SK-N-SH treated with all-trans-retinoic acid at 6 μM for 48 hours (cell line): ENCODE data around the gene TNFRSF25.

Source experiments
- ARNTL ChIP-seq: fragments of 450-650 bp; formaldehyde crosslinking; IDR thresholded peaks from 2 replicates; pipeline ENCODE4 v1.5.0; 2020; ENCODE audit warnings: low read depth, mild to moderate bottlenecking, moderate library complexity, borderline replicate concordance
- BACH2 ChIP-seq: fragments of 250-450 bp; sonication (Bioruptor Pico); IDR thresholded peaks from 2 replicates; pipeline ENCODE4 v1.9.0; 2021; ENCODE audit warnings: mild to moderate bottlenecking, borderline replicate concordance
- CSDC2 ChIP-seq: fragments of 250-450 bp; sonication (Bioruptor Pico); IDR thresholded peaks from 2 replicates; pipeline ENCODE4 v1.5.0; 2020; ENCODE audit warnings: mild to moderate bottlenecking, moderate library complexity
- ESRRG ChIP-seq: fragments of 250-450 bp; sonication (Bioruptor Pico); IDR thresholded peaks from 2 replicates; pipeline ENCODE4 v1.6.1; 2021; ENCODE audit warnings: mild to moderate bottlenecking
- OSR1 ChIP-seq: fragments of 250-450 bp; sonication (Bioruptor Pico); IDR thresholded peaks from 2 replicates; pipeline ENCODE4 v1.8.0; 2022; ENCODE audit warnings: moderate library complexity, mild to moderate bottlenecking, inconsistent platforms
- RARB ChIP-seq: fragments of 250-450 bp; sonication (Bioruptor Pico); IDR thresholded peaks from 2 replicates; pipeline ENCODE4 v1.8.0; 2021; ENCODE audit warnings: mild to moderate bottlenecking, moderate library complexity
- SNAI2 ChIP-seq: fragments of 250-450 bp; sonication (Bioruptor Pico); IDR thresholded peaks from 2 replicates; pipeline ENCODE4 v1.5.0; 2020; ENCODE audit warnings: mild to moderate bottlenecking, moderate library complexity
- TOX ChIP-seq: fragments of 250-450 bp; sonication (Bioruptor Pico); IDR thresholded peaks from 2 replicates; pipeline ENCODE4 v1.8.0; 2021; ENCODE audit warnings: mild to moderate bottlenecking, moderate library complexity, borderline replicate concordance
- ZFP3 ChIP-seq: fragments of 250-450 bp; sonication (Bioruptor Pico); IDR thresholded peaks from 2 replicates; pipeline ENCODE4 v1.5.0; 2020; ENCODE audit warnings: mild to moderate bottlenecking, moderate library complexity
- ZFP30 ChIP-seq: fragments of 450-650 bp; formaldehyde crosslinking; IDR thresholded peaks from 2 replicates; pipeline ENCODE4 v1.5.0; 2022; ENCODE audit warnings: mild to moderate bottlenecking, moderate library complexity
- ZNF565 ChIP-seq: fragments of 450-650 bp; formaldehyde crosslinking; conservative IDR thresholded peaks from 2 replicates; pipeline ENCODE4 v1.5.0; 2020; ENCODE audit warnings: low read depth, mild to moderate bottlenecking, moderate library complexity
- ZNF70 ChIP-seq: fragments of 450-650 bp; formaldehyde crosslinking; IDR thresholded peaks from 2 replicates; pipeline ENCODE4 v1.5.0; 2020; ENCODE audit warnings: mild to moderate bottlenecking, moderate library complexity
- TF ChIP-seq, protein P1 (sequence below): fragments of 250-450 bp; sonication (Bioruptor Pico); IDR thresholded peaks from 2 replicates; pipeline ENCODE4 v1.8.0; 2020; ENCODE audit warnings: mild to moderate bottlenecking, moderate library complexity, borderline replicate concordance
- TF ChIP-seq, protein P2 (sequence below): fragments of 250-450 bp; sonication (Bioruptor Pico); IDR thresholded peaks from 2 replicates; pipeline ENCODE4 v1.5.1; 2020; ENCODE audit warnings: low read depth, mild to moderate bottlenecking, moderate library complexity

DNA sequence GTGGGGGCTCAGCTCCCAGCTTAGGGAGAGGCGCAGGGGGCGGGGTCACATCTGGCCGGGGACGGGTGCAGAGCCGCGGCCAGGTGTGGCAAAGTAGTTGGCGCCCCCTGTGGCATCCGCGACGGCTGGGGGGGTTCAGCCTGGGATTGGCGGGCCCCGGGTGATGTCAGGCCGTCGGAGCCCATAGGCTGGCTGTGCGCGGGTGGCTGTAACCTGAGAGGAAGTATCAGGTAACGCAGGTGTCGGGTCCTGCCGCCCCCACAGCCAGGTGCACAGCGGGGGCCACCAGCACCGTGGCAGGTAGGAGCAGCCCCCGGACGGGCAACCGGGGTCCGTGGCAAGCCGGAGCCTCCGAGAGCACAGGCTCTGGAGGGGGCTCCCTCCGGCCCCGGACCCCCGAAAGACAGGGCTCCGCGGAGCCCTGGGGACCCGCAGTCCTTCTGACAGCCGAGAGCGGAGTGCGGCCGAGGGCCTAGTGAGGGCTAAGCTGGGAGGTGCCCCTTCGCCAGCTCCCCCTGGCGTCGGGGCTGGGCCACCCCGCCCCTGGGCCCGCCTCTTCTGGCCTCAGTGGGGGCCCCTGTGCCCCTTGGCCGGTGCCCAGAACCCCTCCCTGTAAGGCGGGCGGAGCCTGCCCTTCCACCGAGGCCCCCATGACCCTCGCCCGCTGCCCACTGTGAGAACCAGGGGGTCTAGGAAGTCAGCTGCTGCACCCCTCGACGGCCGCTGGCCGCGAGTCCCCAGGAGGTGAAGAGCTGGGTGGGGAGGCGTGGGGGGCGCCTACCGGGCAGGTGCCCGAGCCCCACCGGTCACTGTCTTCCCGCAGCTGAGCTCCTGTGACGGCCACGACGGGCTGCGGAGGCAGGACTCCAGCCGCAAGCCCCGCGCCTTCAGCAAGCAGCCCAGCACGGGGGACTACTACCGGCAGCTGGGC lies 17.9 kb downstream of the TNFRSF25 start:
- TF ChIP-seq ESRRG (CRISPR knock-in tag) (no peak), ARNTL (CRISPR knock-in tag) (no peak), ZFP30 (CRISPR knock-in tag) (no peak), OSR1 (no peak), RARB (no peak), SNAI2 (CRISPR knock-in tag) (no peak), ZNF565 (CRISPR knock-in tag) (no peak), TOX (no peak), BACH2 (no peak), ZFP3 (CRISPR knock-in tag) (no peak), CSDC2 (no peak), ZNF70 (CRISPR knock-in tag) (no peak)
- TF ChIP-seq, protein P1, sequence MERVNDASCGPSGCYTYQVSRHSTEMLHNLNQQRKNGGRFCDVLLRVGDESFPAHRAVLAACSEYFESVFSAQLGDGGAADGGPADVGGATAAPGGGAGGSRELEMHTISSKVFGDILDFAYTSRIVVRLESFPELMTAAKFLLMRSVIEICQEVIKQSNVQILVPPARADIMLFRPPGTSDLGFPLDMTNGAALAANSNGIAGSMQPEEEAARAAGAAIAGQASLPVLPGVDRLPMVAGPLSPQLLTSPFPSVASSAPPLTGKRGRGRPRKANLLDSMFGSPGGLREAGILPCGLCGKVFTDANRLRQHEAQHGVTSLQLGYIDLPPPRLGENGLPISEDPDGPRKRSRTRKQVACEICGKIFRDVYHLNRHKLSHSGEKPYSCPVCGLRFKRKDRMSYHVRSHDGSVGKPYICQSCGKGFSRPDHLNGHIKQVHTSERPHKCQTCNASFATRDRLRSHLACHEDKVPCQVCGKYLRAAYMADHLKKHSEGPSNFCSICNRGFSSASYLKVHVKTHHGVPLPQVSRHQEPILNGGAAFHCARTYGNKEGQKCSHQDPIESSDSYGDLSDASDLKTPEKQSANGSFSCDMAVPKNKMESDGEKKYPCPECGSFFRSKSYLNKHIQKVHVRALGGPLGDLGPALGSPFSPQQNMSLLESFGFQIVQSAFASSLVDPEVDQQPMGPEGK (CRISPR knock-in tag) = no peak
- TF ChIP-seq, protein P2, sequence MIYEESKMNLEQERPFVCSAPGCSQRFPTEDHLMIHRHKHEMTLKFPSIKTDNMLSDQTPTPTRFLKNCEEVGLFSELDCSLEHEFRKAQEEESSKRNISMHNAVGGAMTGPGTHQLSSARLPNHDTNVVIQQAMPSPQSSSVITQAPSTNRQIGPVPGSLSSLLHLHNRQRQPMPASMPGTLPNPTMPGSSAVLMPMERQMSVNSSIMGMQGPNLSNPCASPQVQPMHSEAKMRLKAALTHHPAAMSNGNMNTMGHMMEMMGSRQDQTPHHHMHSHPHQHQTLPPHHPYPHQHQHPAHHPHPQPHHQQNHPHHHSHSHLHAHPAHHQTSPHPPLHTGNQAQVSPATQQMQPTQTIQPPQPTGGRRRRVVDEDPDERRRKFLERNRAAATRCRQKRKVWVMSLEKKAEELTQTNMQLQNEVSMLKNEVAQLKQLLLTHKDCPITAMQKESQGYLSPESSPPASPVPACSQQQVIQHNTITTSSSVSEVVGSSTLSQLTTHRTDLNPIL = no peak
